HepG2 (cell line): Measurements from ENCODE around the gene UBAC2. TPM values are rescaled to one million over a fixed set of nuclear protein-coding genes. Genes with fewer than 3 reads are reported as not detected.

Source experiments
- ARNT ChIP-seq: fragments of 450-650 bp; IDR thresholded peaks from 2 replicates; pipeline ENCODE4 v1.6.1; 2017
- CC2D1A ChIP-seq: sonication (generic); formaldehyde crosslinking; IDR thresholded peaks from 2 replicates; pipeline ENCODE4 v1.8.1; 2023; ENCODE audit warnings: mild to moderate bottlenecking, missing genetic modification reagents
- DPF2 ChIP-seq: sonication (generic); formaldehyde crosslinking; IDR thresholded peaks from 2 replicates; pipeline ENCODE4 v1.4.0; 2020; ENCODE audit warnings: mild to moderate bottlenecking, low read depth, missing genetic modification reagents, borderline replicate concordance
- JUNB ChIP-seq: sonication (generic); formaldehyde crosslinking; IDR thresholded peaks from 2 replicates; pipeline ENCODE4 v1.8.0; 2022; ENCODE audit warnings: missing genetic modification reagents, mild to moderate bottlenecking, borderline replicate concordance
- KDM2A ChIP-seq: sonication (generic); formaldehyde crosslinking; IDR thresholded peaks from 2 replicates; pipeline ENCODE4 v1.4.0; 2020; ENCODE audit warnings: low read depth, missing genetic modification reagents, borderline replicate concordance
- KDM4B ChIP-seq: sonication (generic); formaldehyde crosslinking; IDR thresholded peaks from 2 replicates; pipeline ENCODE4 v1.4.0; 2020; ENCODE audit warnings: missing genetic modification reagents
- KLF12 ChIP-seq: sonication (generic); formaldehyde crosslinking; IDR thresholded peaks from 2 replicates; pipeline ENCODE4 v1.4.0; 2020; ENCODE audit warnings: missing genetic modification reagents, borderline replicate concordance
- MAZ ChIP-seq, 2 experiments: sonication (generic) in 1 of 2; formaldehyde crosslinking in 1 of 2; IDR thresholded peaks; 2 replicates each; pipeline versions ENCODE4 v1.5.0 to v1.6.1; 2012 to 2020; ENCODE audit warnings: low read depth in 2 of 2, mild to moderate bottlenecking in 2 of 2, borderline replicate concordance in 1 of 2, improper control_type of control experiment in 1 of 2, low read length in 1 of 2, missing genetic modification reagents in 1 of 2, moderate library complexity in 1 of 2
- MED13 ChIP-seq: sonication (generic); formaldehyde crosslinking; IDR thresholded peaks from 2 replicates; pipeline ENCODE4 v1.5.0; 2020; ENCODE audit warnings: missing genetic modification reagents
- NFE2L1 ChIP-seq: sonication (generic); formaldehyde crosslinking; IDR thresholded peaks from 2 replicates; pipeline ENCODE4 v1.4.0; 2020; ENCODE audit warnings: missing genetic modification reagents, mild to moderate bottlenecking, borderline replicate concordance
- NR2C2 ChIP-seq: sonication (generic); formaldehyde crosslinking; IDR thresholded peaks from 2 replicates; pipeline ENCODE4 v1.4.0; 2020; ENCODE audit warnings: missing genetic modification reagents, mild to moderate bottlenecking, moderate library complexity, borderline replicate concordance
- POLR2G ChIP-seq: fragments of 200-400 bp; formaldehyde crosslinking; IDR thresholded peaks from 2 replicates; pipeline ENCODE4 v1.6.1; 2018; ENCODE audit warnings: mild to moderate bottlenecking, low read depth, low read length, moderate library complexity
- PTBP1 ChIP-seq: fragments of 200-400 bp; formaldehyde crosslinking; IDR thresholded peaks from 2 replicates; pipeline ENCODE4 v1.6.1; 2018; ENCODE audit warnings: low read length, low read depth; ENCODE audit not compliant: poor library complexity, severe bottlenecking
- TBP ChIP-seq: sonication (generic); formaldehyde crosslinking; IDR thresholded peaks from 2 replicates; pipeline ENCODE4 v1.5.0; 2020; ENCODE audit warnings: missing genetic modification reagents
- ZNF296 ChIP-seq: sonication (generic); formaldehyde crosslinking; conservative IDR thresholded peaks from 2 replicates; pipeline ENCODE4 v1.5.0; 2020; ENCODE audit warnings: mild to moderate bottlenecking, missing genetic modification reagents
- ZNF331 ChIP-seq: sonication (generic); formaldehyde crosslinking; IDR thresholded peaks from 2 replicates; pipeline ENCODE4 v1.4.0; 2020; ENCODE audit warnings: missing genetic modification reagents
- ZNF33A ChIP-seq: sonication (generic); formaldehyde crosslinking; IDR thresholded peaks from 2 replicates; pipeline ENCODE4 v1.5.1; 2020; ENCODE audit warnings: missing genetic modification reagents, mild to moderate bottlenecking, moderate library complexity, borderline replicate concordance
- ZNF615 ChIP-seq: sonication (generic); formaldehyde crosslinking; IDR thresholded peaks from 2 replicates; pipeline ENCODE4 v1.5.0; 2020; ENCODE audit warnings: mild to moderate bottlenecking, missing genetic modification reagents, borderline replicate concordance
- ZNF709 ChIP-seq: sonication (generic); formaldehyde crosslinking; IDR thresholded peaks from 2 replicates; pipeline ENCODE4 v1.5.0; 2020; ENCODE audit warnings: mild to moderate bottlenecking, missing genetic modification reagents
- ZSCAN5A ChIP-seq: sonication (generic); formaldehyde crosslinking; IDR thresholded peaks from 2 replicates; pipeline ENCODE4 v1.8.0; 2022; ENCODE audit warnings: mild to moderate bottlenecking, missing genetic modification reagents, borderline replicate concordance
- polyA plus RNA-seq, 8 experiments: library from polyadenylated mRNA; depleted of rRNA in 3 of 8; stranded (reverse) in 7 of 8; unstranded in 1 of 8; fragments of >200 nt; fragmentation: Illumina TruSeq in 4 of 8; extraction: Trizol in 4 of 8; gene quantifications; 2 replicates each; pipeline versions ENCODE4 v1.2.1 to v1.2.3, GENCODE V29; 2011 to 2016; ENCODE audit warnings: low read depth in 4 of 8, missing spikeins in 1 of 8, mixed read lengths in 1 of 8; ENCODE audit not compliant: insufficient read depth in 1 of 8
- total RNA-seq, 5 experiments: library from RNA; depleted of rRNA; stranded (reverse); fragments of >200 nt; fragmentation: Illumina TruSeq; extraction: Trizol; gene quantifications; 2 replicates each; pipeline ENCODE4 v1.2.3, GENCODE V29; 2016; ENCODE audit warnings: low read depth in 1 of 5
- TF ChIP-seq, protein P1 (sequence below): sonication (generic); formaldehyde crosslinking; IDR thresholded peaks from 2 replicates; pipeline ENCODE4 v1.9.0; 2022; ENCODE audit warnings: missing genetic modification reagents, mild to moderate bottlenecking, borderline replicate concordance
- TF ChIP-seq, protein P2 (sequence below): sonication (generic); formaldehyde crosslinking; IDR thresholded peaks from 2 replicates; pipeline ENCODE4 v1.4.0; 2020; ENCODE audit warnings: mild to moderate bottlenecking, missing genetic modification reagents
- TF ChIP-seq, protein P3 (sequence below): sonication (generic); formaldehyde crosslinking; IDR thresholded peaks from 2 replicates; pipeline ENCODE4 v1.5.0; 2020; ENCODE audit warnings: missing genetic modification reagents, mild to moderate bottlenecking, borderline replicate concordance

Gene UBAC2
- total and polyA plus RNA-seq, 2 of the 13 experiments (the other 11 are each of a cell fraction or from before 2014, with no cell fraction given) = 61.3 to 80.8 TPM

DNA sequence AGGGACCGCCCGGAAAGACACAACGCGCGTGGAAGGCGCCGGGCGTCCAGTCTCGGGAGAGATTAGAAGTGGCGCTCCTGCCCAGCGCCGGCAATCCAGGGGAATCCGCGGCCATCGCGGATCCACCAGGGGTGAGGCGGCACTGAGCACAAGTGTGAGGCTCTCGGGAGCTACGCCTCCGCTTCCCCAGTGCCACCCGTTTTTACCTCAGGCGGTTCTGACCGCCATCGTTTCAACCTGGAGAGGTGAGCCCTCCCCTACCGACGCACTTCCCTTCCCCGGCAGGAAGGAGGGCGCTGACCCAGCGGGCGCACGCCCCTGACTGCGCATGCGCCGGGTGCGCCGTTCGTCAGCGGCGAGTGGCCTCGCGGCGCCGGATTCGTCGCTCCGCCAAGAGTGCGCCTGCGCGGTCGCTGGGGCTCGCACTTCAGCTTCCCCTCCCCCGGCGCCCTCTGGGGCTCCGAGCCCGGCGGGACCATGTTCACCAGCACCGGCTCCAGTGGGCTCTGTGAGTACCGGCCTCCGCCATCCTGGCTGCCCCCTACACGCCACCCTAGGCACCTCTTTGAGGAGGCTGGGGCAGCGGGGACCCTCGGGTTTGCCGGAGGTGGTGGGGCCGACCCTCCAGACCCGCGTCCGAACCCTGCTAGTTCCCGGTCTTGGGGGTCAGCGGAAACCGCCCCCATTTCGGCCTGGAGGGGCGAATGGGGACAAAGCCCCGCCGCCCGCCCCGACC, at the start of gene UBAC2 (continued):
- TF ChIP-seq KDM4B (CRISPR knock-in tag) (no peak; the same call in 1 of the 2 replicates), ZSCAN5A (CRISPR knock-in tag) (no peak), ARNT (no peak), MED13 (CRISPR knock-in tag) (peak; percentile 79; the same call in 1 of the 2 replicates), MAZ (IDR thresholded peaks at IDR 0.05; ENCODE audit: borderline replicate concordance, low read depth, low read length) (peak; percentile 82), MAZ (CRISPR knock-in tag; IDR thresholded peaks at IDR 0.05; ENCODE audit: low read depth) (peak; percentile 72; the same call in 1 of the 2 replicates), POLR2G (peak; percentile 92), KDM2A (CRISPR knock-in tag) (peak; percentile 61; the same call in 1 of the 2 replicates), ZNF615 (no peak), ZNF709 (CRISPR knock-in tag) (peak; percentile 70), NR2C2 (CRISPR knock-in tag) (peak; percentile 38; the same call in 1 of the 2 replicates), ZNF296 (CRISPR knock-in tag) (no peak), DPF2 (CRISPR knock-in tag) (no peak), NFE2L1 (no peak), ZNF331 (CRISPR knock-in tag) (peak; percentile 75), PTBP1 (no peak), ZNF33A (CRISPR knock-in tag) (no peak), JUNB (CRISPR knock-in tag) (no peak), KLF12 (CRISPR knock-in tag) (no peak; the same call in 1 of the 2 replicates), CC2D1A (CRISPR knock-in tag) (0 out of 2 replicates have a peak, but pooled peaks have one; percentile 24), TBP (CRISPR knock-in tag) (no peak)
- TF ChIP-seq, protein P1, sequence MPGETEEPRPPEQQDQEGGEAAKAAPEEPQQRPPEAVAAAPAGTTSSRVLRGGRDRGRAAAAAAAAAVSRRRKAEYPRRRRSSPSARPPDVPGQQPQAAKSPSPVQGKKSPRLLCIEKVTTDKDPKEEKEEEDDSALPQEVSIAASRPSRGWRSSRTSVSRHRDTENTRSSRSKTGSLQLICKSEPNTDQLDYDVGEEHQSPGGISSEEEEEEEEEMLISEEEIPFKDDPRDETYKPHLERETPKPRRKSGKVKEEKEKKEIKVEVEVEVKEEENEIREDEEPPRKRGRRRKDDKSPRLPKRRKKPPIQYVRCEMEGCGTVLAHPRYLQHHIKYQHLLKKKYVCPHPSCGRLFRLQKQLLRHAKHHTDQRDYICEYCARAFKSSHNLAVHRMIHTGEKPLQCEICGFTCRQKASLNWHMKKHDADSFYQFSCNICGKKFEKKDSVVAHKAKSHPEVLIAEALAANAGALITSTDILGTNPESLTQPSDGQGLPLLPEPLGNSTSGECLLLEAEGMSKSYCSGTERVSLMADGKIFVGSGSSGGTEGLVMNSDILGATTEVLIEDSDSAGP (CRISPR knock-in tag) = peak; percentile 76; the same call in 1 of the 2 replicates
- TF ChIP-seq, protein P2, sequence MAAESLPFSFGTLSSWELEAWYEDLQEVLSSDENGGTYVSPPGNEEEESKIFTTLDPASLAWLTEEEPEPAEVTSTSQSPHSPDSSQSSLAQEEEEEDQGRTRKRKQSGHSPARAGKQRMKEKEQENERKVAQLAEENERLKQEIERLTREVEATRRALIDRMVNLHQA (CRISPR knock-in tag) = no peak
- TF ChIP-seq, protein P3, sequence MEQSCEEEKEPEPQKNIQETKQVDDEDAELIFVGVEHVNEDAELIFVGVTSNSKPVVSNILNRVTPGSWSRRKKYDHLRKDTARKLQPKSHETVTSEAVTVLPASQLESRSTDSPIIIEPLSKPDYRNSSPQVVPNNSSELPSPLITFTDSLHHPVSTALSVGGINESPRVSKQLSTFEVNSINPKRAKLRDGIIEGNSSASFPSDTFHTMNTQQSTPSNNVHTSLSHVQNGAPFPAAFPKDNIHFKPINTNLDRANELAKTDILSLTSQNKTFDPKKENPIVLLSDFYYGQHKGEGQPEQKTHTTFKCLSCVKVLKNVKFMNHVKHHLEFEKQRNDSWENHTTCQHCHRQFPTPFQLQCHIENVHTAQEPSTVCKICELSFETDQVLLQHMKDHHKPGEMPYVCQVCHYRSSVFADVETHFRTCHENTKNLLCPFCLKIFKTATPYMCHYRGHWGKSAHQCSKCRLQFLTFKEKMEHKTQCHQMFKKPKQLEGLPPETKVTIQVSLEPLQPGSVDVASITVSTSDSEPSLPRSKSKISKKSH (CRISPR knock-in tag) = no peak
